Measurements from ENCODE around the gene CPPED1. TPM values are rescaled to one million over a fixed set of nuclear protein-coding genes. Genes with fewer than 3 reads are reported as not detected.

CPPED1 gene
- total and polyA plus RNA-seq, 2 donors from 2014 or later = 29.7 to 41.1 TPM

DNA sequence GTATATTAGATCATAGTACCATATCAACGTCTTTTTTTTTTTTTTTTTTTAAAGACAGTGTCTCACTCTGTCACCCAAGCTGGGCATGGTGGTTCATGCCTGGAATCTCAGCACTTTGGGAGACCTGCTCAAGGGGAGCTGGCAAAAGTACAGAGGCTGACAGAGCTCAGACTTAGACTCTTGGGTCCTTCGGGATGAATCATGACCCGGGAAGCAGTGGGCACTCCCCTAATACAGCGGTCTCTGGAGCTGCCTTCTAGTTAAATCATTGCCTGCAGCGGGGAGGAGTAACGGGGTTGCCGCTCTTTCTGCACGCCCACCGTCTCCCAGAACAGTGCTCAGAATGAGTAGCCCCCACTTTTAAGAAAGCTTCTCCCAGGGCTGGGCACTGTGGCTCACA is 174.4 kb downstream of the CPPED1 start:
- Histone ChIP-seq H3K27ac (ENCODE audit: low read depth in 2 of 2, low read length in 2 of 2) (no peak overlapping the region), H3K9me3 (ENCODE audit: control insufficient read depth in 2 of 3, insufficient read depth in 1 of 3, low read length in 3 of 3) (no peaks in the 10 kb centered on the region), H3K4me1 (ENCODE audit: control insufficient read depth in 2 of 3, insufficient read depth in 2 of 3, low read depth in 1 of 3, low read length in 3 of 3) (no peaks in the 10 kb centered on the region), H3K9ac (ENCODE audit: low read length in 3 of 3) (no peak overlapping the region), H3K36me3 (ENCODE audit: control insufficient read depth in 2 of 3, insufficient read depth in 3 of 3, low read length in 3 of 3) (no peaks in the 10 kb centered on the region), H3K27me3 (ENCODE audit: control insufficient read depth, insufficient read depth, low read length) (no peaks in the 10 kb centered on the region), H3K4me3 (ENCODE audit: low read length in 3 of 3) (no peak overlapping the region)
- FAIRE-seq (no peak), DNase-seq (no peak)
- TF ChIP-seq, protein P1, sequence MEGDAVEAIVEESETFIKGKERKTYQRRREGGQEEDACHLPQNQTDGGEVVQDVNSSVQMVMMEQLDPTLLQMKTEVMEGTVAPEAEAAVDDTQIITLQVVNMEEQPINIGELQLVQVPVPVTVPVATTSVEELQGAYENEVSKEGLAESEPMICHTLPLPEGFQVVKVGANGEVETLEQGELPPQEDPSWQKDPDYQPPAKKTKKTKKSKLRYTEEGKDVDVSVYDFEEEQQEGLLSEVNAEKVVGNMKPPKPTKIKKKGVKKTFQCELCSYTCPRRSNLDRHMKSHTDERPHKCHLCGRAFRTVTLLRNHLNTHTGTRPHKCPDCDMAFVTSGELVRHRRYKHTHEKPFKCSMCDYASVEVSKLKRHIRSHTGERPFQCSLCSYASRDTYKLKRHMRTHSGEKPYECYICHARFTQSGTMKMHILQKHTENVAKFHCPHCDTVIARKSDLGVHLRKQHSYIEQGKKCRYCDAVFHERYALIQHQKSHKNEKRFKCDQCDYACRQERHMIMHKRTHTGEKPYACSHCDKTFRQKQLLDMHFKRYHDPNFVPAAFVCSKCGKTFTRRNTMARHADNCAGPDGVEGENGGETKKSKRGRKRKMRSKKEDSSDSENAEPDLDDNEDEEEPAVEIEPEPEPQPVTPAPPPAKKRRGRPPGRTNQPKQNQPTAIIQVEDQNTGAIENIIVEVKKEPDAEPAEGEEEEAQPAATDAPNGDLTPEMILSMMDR (IDR thresholded peaks at IDR 0.05; ENCODE audit: borderline replicate concordance, extremely low read depth, insufficient read depth) = no peak
- intact Hi-C loops (cut with DNase I) = no loop called here

DNA sequence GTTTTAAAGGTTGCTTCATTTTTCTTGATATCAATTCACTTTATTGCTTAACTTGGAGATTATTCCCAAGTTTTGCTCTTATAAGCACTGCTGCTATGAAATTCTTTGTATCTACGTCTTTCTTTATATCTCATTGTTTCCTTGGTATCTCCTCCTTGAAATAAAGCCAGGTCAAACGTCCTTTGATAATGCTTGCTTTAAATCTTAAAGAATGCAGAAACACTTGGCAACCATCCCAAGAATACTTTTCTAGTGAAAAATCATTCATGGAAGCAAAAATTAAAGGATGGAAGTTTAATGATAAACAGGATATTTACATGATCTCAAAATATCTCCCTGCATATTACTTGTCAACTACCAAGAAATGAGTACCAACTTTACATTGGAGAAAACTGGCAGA is 175.2 kb downstream of the CPPED1 start:
- intact Hi-C loops (cut with DNase I) = no loop called here
- no peak for FAIRE-seq
- TF ChIP-seq, protein P1 (IDR thresholded peaks at IDR 0.05; ENCODE audit: borderline replicate concordance, extremely low read depth, insufficient read depth) = no peak

DNA sequence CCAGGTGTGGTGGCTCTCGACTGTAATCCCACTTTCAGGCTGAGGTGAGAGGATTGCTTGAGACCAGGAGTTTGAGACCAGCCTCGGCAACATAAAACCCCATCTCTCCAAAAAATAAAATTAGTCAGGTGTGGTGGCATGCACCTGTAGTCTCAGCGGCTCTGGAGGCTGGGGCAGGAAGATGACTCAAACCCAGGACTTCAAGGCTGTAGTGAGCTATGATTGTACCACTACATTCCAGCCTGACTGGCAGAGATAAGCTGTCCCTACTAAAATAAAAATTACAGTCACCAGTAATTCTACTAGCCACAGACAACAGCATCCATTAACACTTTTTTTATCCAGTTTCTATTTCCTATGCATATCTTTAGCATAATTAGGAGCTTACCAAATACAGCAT is 176.3 kb downstream of the CPPED1 start:
- DNase-seq (no peak), FAIRE-seq (no peak)
- H3K27me3 ChIP-seq (ENCODE audit: control insufficient read depth, insufficient read depth, low read length) = no peaks in the 10 kb centered on the region
- H3K36me3 ChIP-seq (ENCODE audit: control insufficient read depth in 2 of 3, insufficient read depth in 3 of 3, low read length in 3 of 3) = no peaks in the 10 kb centered on the region
- no peaks in the 10 kb centered on the region for H3K9me3 ChIP-seq (ENCODE audit: control insufficient read depth in 2 of 3, insufficient read depth in 1 of 3, low read length in 3 of 3)
- H3K4me1 ChIP-seq (ENCODE audit: control insufficient read depth in 2 of 3, insufficient read depth in 2 of 3, low read depth in 1 of 3, low read length in 3 of 3) = no peaks in the 10 kb centered on the region
- no peak overlapping the region for H3K9ac ChIP-seq (ENCODE audit: low read length in 3 of 3)
- H3K27ac ChIP-seq (ENCODE audit: low read depth in 2 of 2, low read length in 2 of 2) = no peak overlapping the region
- TF ChIP-seq, protein P1 (IDR thresholded peaks at IDR 0.05; ENCODE audit: borderline replicate concordance, extremely low read depth, insufficient read depth) = no peak
- intact Hi-C loops (cut with DNase I) = no loop called here
- no peak overlapping the region for H3K4me3 ChIP-seq (ENCODE audit: low read length in 3 of 3)

More for the DNA sequence above, 175.2 kb downstream of the CPPED1 start:
- no peak overlapping the region for H3K27ac ChIP-seq (ENCODE audit: low read depth in 2 of 2, low read length in 2 of 2)
- DNase-seq = no peak
- H3K27me3 ChIP-seq (ENCODE audit: control insufficient read depth, insufficient read depth, low read length) = no peaks in the 10 kb centered on the region
- no peak overlapping the region for H3K9ac ChIP-seq (ENCODE audit: low read length in 3 of 3)
- no peaks in the 10 kb centered on the region for H3K36me3 ChIP-seq (ENCODE audit: control insufficient read depth in 2 of 3, insufficient read depth in 3 of 3, low read length in 3 of 3)
- no peak overlapping the region for H3K4me3 ChIP-seq (ENCODE audit: low read length in 3 of 3)
- no peaks in the 10 kb centered on the region for H3K4me1 ChIP-seq (ENCODE audit: control insufficient read depth in 2 of 3, insufficient read depth in 2 of 3, low read depth in 1 of 3, low read length in 3 of 3)
- no peaks in the 10 kb centered on the region for H3K9me3 ChIP-seq (ENCODE audit: control insufficient read depth in 2 of 3, insufficient read depth in 1 of 3, low read length in 3 of 3)

DNA sequence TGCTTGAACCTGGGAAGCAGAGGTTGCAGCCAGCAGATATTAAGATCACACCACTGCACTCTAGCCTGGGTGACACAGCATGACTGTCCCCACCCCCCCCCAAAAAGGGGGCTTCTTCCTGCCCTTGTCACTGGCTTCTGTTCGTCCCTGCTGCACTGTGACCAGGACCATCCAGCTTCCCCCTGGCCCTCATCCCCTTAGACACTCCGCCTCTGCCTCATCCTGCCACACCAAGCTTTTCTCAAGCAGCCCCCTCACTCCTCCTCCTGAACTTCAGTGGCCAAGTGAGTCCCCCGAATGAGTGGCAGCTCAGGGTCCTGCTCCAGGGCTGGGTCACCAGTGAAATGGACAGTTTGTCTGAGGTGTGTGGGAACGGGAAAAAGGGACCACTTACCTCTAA is 177.3 kb downstream of the CPPED1 start:
- Histone ChIP-seq H3K4me3 (ENCODE audit: low read length in 3 of 3) (no peak overlapping the region), H3K9me3 (ENCODE audit: control insufficient read depth in 2 of 3, insufficient read depth in 1 of 3, low read length in 3 of 3) (no peaks in the 10 kb centered on the region), H3K9ac (ENCODE audit: low read length in 3 of 3) (no peak overlapping the region), H3K36me3 (ENCODE audit: control insufficient read depth in 2 of 3, insufficient read depth in 3 of 3, low read length in 3 of 3) (no peaks in the 10 kb centered on the region), H3K4me1 (ENCODE audit: control insufficient read depth in 2 of 3, insufficient read depth in 2 of 3, low read depth in 1 of 3, low read length in 3 of 3) (peaks cover 0 to 2% (median 0%) of the 10 kb centered on the region in 3 donors), H3K27ac (ENCODE audit: low read depth in 2 of 2, low read length in 2 of 2) (no peak overlapping the region), H3K27me3 (ENCODE audit: control insufficient read depth, insufficient read depth, low read length) (no peaks in the 10 kb centered on the region)
- FAIRE-seq (no peak), DNase-seq (no peak)
- intact Hi-C loops (cut with DNase I) = no loop called here
- TF ChIP-seq, protein P1 (IDR thresholded peaks at IDR 0.05; ENCODE audit: borderline replicate concordance, extremely low read depth, insufficient read depth) = no peak

All from kidney (tissue), 14 donors.